BJ (cell line): Measurements from ENCODE around the gene ROBO3. TPM values are rescaled to one million over a fixed set of nuclear protein-coding genes. Genes with fewer than 3 reads are reported as not detected.

Source experiments
- CTCF ChIA-PET: fragments of 350-600 bp; formaldehyde crosslinking; extraction: SDS; loops from one replicate; lab custom pipeline; 2021; ENCODE audit warnings: antibody characterized with exemption, inconsistent platforms; lab: Yijun Ruan, JAX
- POLR2A ChIA-PET: fragments of 300-600 bp; sonication (Branson Sonifier 250); formaldehyde crosslinking; extraction: SDS; loops from one replicate; lab custom pipeline; 2021; ENCODE audit warnings: antibody characterized with exemption; lab: Charles Lee
- DNase-seq: peaks from one replicate; pipeline ENCODE4 v3.0.0-alpha.2; 2011; ENCODE audit warnings: low read depth
- H3K27me3 ChIP-seq: 2 replicates; pipeline ENCODE4 v1.6.0; 2011; ENCODE audit warnings: low read length; ENCODE audit not compliant: control insufficient read depth, insufficient read depth
- H3K36me3 ChIP-seq: 2 replicates; pipeline ENCODE4 v1.5.1; 2011; ENCODE audit warnings: low read length; ENCODE audit not compliant: control insufficient read depth, insufficient read depth
- H3K4me3 ChIP-seq: 2 replicates; pipeline ENCODE4 v1.5.1; 2011; ENCODE audit warnings: low read depth, mild to moderate bottlenecking, control low read depth, low read length
- CTCF ChIP-seq: IDR thresholded peaks from 2 replicates; pipeline ENCODE4 v1.5.1; 2011; ENCODE audit warnings: low read depth, mild to moderate bottlenecking, control low read depth, inconsistent platforms, low read length, moderate library complexity; ENCODE audit not compliant: insufficient read depth
- polyA plus RNA-seq: library from polyadenylated mRNA; depleted of rRNA; stranded (reverse); fragments of >200 nt; gene quantifications from 2 replicates; pipeline ENCODE4 v1.2.3, GENCODE V29; 2011

Gene ROBO3
- polyA plus RNA-seq, 1 experiment: 27.8 TPM

- ChIA-PET POLR2A (no interaction called here), CTCF (interaction anchor here (0.7 to 5.8 kb wide), 4 partner anchors 76 to 308 kb away, joined by 3 to 65 read pairs (median 4); no protein-coding TSS in a partner anchor)
- no peak for TF ChIP-seq CTCF
- DNase-seq: no peak
- H3K27me3 ChIP-seq: peaks cover 17% of the 10 kb centered on the region
- H3K4me3 ChIP-seq: no peak overlapping the region
- H3K36me3 ChIP-seq: no peaks in the 10 kb centered on the region
Observed at GRCh38 chr11:124834526-124835180, 30.6 kb upstream of the ROBO3 start.

- ChIA-PET POLR2A (no interaction called here), CTCF (interaction anchor here (0.6 to 5.8 kb wide), 12 partner anchors 22 to 1421 kb away, joined by 3 to 65 read pairs (median 4); partner anchors contain the start of gene ESAM)
- Histone ChIP-seq H3K27me3 (peaks cover 25% of the 10 kb centered on the region), H3K4me3 (no peak overlapping the region), H3K36me3 (no peaks in the 10 kb centered on the region)
- DNase-seq: no peak
- no peak for TF ChIP-seq CTCF
Observed at GRCh38 chr11:124835918-124836317, 29.3 kb upstream of the ROBO3 start.

GRCh38 chr11:124837491-124837856 is 27.8 kb upstream of the ROBO3 start:
- ChIA-PET CTCF (interaction anchor here (0.7 to 5.8 kb wide), 35 partner anchors 9 to 197 kb away, joined by 3 to 65 read pairs (median 4); partner anchors contain the start of genes CCDC15, ESAM, MSANTD2 and ROBO3), POLR2A (no interaction called here)
- H3K27me3 ChIP-seq: peaks cover 34% of the 10 kb centered on the region
- DNase-seq: peak; percentile 31
- H3K36me3 ChIP-seq: no peaks in the 10 kb centered on the region
- H3K4me3 ChIP-seq: no peak overlapping the region
- TF ChIP-seq CTCF: peak; percentile 76

- ChIA-PET CTCF (interaction anchor here (1.0 to 5.8 kb wide), 13 partner anchors 8 to 168 kb away, joined by 3 to 65 read pairs (median 6); partner anchors contain the start of genes ESAM, ROBO3, SIAE and SPA17), POLR2A (no interaction called here)
- peaks cover 45% of the 10 kb centered on the region for H3K27me3 ChIP-seq
- TF ChIP-seq CTCF: no peak
- no peaks in the 10 kb centered on the region for H3K36me3 ChIP-seq
- DNase-seq: no peak
- H3K4me3 ChIP-seq: no peak overlapping the region
Observed at GRCh38 chr11:124838805-124839127, 26.5 kb upstream of the ROBO3 start.

GRCh38 chr11:124839128-124839971 is 25.9 kb upstream of the ROBO3 start:
- Histone ChIP-seq H3K27me3 (peaks cover 47% of the 10 kb centered on the region), H3K4me3 (peak overlapping the region; percentile 21), H3K36me3 (no peaks in the 10 kb centered on the region)
- no peak for DNase-seq
- no peak for TF ChIP-seq CTCF
- ChIA-PET POLR2A (no interaction called here), CTCF (interaction anchor here (0.8 to 5.8 kb wide), 6 partner anchors 14 to 169 kb away, joined by 3 to 65 read pairs (median 8); partner anchors contain the start of genes ROBO3, SIAE and SPA17)
